Measurements from ENCODE around the gene RHEB.

GRCh38 chr7:151447901-151448260, 71.8 kb downstream of the RHEB start:
- TF ChIP-seq CTCF (IDR thresholded peaks at IDR 0.05; ENCODE audit: insufficient read depth, low read depth, low read length): no peak
- TF ChIP-seq EZH2 (IDR thresholded peaks at IDR 0.05; ENCODE audit: insufficient read depth, low read length): no peak

All from astrocyte (in vitro differentiated cells and primary cell).